ENCODE results near the gene EPX.

Gene EPX

GRCh38 chr17:58174871-58175270 lies 17.7 kb upstream of the EPX start:
- no peaks in the 10 kb centered on the region for H3K9me3 ChIP-seq (ENCODE audit: control insufficient read depth, insufficient read depth, low read depth, low read length)
- CTCF ChIA-PET, result interaction anchor here (0.6 to 0.9 kb wide), 3 partner anchors 25 to 1081 kb away, joined by 3 to 4 read pairs (median 3); no protein-coding TSS in a partner anchor
- POLR2A ChIA-PET, result no interaction called here
- H3K36me3 ChIP-seq (ENCODE audit: control insufficient read depth in 2 of 2, insufficient read depth in 1 of 2, low read length in 2 of 2), result no peaks in the 10 kb centered on the region
- no peaks in the 10 kb centered on the region for H3K4me1 ChIP-seq (ENCODE audit: control insufficient read depth, insufficient read depth, low read length)
- H3K4me3 ChIP-seq (ENCODE audit: low read depth, low read length), result no peak overlapping the region
- no peak overlapping the region for H3K27ac ChIP-seq (ENCODE audit: extremely low read depth, low read depth, low read length)
- no peak for TF ChIP-seq ZNF654 (tag by site-specific recombination; IDR thresholded peaks at IDR 0.05; ENCODE audit: low read depth)
- TF ChIP-seq OSR2 (tag by site-specific recombination; IDR thresholded peaks at IDR 0.05), result no peak
- peak; percentile 79 for TF ChIP-seq ATF2 (tag by site-specific recombination; IDR thresholded peaks at IDR 0.05; ENCODE audit: low read depth)

GRCh38 chr17:58176200-58176599 lies 16.3 kb upstream of the EPX start:
- Histone ChIP-seq H3K9me3 (ENCODE audit: control insufficient read depth, insufficient read depth, low read depth, low read length) (no peaks in the 10 kb centered on the region), H3K4me3 (ENCODE audit: low read depth, low read length) (no peak overlapping the region), H3K4me1 (ENCODE audit: control insufficient read depth, insufficient read depth, low read length) (no peaks in the 10 kb centered on the region), H3K36me3 (ENCODE audit: control insufficient read depth in 2 of 2, insufficient read depth in 1 of 2, low read length in 2 of 2) (no peaks in the 10 kb centered on the region), H3K27ac (ENCODE audit: extremely low read depth, low read depth, low read length) (no peak overlapping the region)
- CTCF ChIA-PET, result interaction anchor here (0.7 to 1.3 kb wide), 6 partner anchors 8 to 56 kb away, joined by 3 to 11 read pairs (median 4); no protein-coding TSS in a partner anchor
- TF ChIP-seq SCRT2 (tag by site-specific recombination; IDR thresholded peaks at IDR 0.05) (peak; percentile 75), KLF17 (tag by site-specific recombination; IDR thresholded peaks at IDR 0.05) (no peak), REST (tag by site-specific recombination; IDR thresholded peaks at IDR 0.05) (peak; percentile 92), ZNF521 (tag by site-specific recombination; IDR thresholded peaks at IDR 0.05) (no peak), ZFHX2 (tag by site-specific recombination; conservative IDR thresholded peaks at IDR 0.05) (no peak), ZSCAN5A (tag by site-specific recombination; IDR thresholded peaks at IDR 0.05) (no peak), SCRT1 (tag by site-specific recombination; IDR thresholded peaks at IDR 0.05; ENCODE audit: borderline replicate concordance) (peak; percentile 69; the same call in 1 of the 2 replicates)
- POLR2A ChIA-PET, result no interaction called here

GRCh38 chr17:58181796-58182195 lies 10.7 kb upstream of the EPX start:
- ChIA-PET POLR2A (interaction anchor here (0.6 kb wide), 1 partner anchor 14 kb away, joined by 5 read pairs; no protein-coding TSS in a partner anchor), CTCF (interaction anchor here (0.5 to 1.7 kb wide), 4 partner anchors 9 to 387 kb away, joined by 3 to 7 read pairs (median 6); no protein-coding TSS in a partner anchor)
- Histone ChIP-seq H3K36me3 (ENCODE audit: control insufficient read depth in 2 of 2, insufficient read depth in 1 of 2, low read length in 2 of 2) (no peaks in the 10 kb centered on the region), H3K27ac (ENCODE audit: extremely low read depth, low read depth, low read length) (no peak overlapping the region), H3K9me3 (ENCODE audit: control insufficient read depth, insufficient read depth, low read depth, low read length) (no peaks in the 10 kb centered on the region), H3K4me3 (ENCODE audit: low read depth, low read length) (no peak overlapping the region), H3K4me1 (ENCODE audit: control insufficient read depth, insufficient read depth, low read length) (no peaks in the 10 kb centered on the region)
- TF ChIP-seq ZNF639 (tag by site-specific recombination; IDR thresholded peaks at IDR 0.05), result no peak
